ENCODE measurements around the gene CLSTN2.

Gene CLSTN2

DNA sequence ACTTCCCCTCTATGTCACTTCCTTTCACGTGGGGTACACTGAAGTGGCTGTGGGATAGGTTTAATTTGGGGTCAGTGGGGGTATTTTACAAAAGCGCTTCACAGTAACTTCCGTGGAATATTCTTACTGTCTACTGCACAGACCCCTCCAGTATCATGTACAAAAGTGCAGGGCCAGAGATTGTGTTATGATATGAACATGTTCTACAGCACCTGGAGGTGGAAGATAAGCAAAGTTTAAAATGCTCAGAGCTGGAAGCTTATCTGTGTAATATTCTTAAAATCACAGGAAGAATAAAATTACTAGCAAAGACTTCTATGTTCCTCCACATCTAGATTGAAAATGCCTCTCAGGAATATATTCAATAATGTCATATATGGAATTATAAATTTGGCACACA lies 658.8 kb downstream of the CLSTN2 start:
- Histone ChIP-seq H3K27me3 (no peaks in the 10 kb centered on the region), H3K36me3 (no peaks in the 10 kb centered on the region), H3K4me1 (peaks cover 0 to 5% (median 0%) of the 10 kb centered on the region in 4 donors), H3K27ac (no peak overlapping the region), H3K4me3 (no peak overlapping the region), H3K9me3 (no peaks in the 10 kb centered on the region)
- TF ChIP-seq, protein P1, sequence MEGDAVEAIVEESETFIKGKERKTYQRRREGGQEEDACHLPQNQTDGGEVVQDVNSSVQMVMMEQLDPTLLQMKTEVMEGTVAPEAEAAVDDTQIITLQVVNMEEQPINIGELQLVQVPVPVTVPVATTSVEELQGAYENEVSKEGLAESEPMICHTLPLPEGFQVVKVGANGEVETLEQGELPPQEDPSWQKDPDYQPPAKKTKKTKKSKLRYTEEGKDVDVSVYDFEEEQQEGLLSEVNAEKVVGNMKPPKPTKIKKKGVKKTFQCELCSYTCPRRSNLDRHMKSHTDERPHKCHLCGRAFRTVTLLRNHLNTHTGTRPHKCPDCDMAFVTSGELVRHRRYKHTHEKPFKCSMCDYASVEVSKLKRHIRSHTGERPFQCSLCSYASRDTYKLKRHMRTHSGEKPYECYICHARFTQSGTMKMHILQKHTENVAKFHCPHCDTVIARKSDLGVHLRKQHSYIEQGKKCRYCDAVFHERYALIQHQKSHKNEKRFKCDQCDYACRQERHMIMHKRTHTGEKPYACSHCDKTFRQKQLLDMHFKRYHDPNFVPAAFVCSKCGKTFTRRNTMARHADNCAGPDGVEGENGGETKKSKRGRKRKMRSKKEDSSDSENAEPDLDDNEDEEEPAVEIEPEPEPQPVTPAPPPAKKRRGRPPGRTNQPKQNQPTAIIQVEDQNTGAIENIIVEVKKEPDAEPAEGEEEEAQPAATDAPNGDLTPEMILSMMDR (IDR thresholded peaks at IDR 0.05): no peak
- DNase-seq: no peak
- intact Hi-C loops (cut with DNase I; ENCODE audit: low total_unique reads): no loop called here

- Histone ChIP-seq H3K27me3 (no peaks in the 10 kb centered on the region), H3K4me3 (no peak overlapping the region), H3K36me3 (no peaks in the 10 kb centered on the region), H3K4me1 (peaks cover 0 to 5% (median 0%) of the 10 kb centered on the region in 4 donors), H3K9me3 (no peaks in the 10 kb centered on the region), H3K27ac (no peak overlapping the region)
- DNase-seq: no peak
- intact Hi-C loops (cut with DNase I; ENCODE audit: low total_unique reads): no loop called here
- TF ChIP-seq, protein P1 (IDR thresholded peaks at IDR 0.05): no peak
Measured at GRCh38 chr3:140595295-140595694, 660.3 kb downstream of the CLSTN2 start.

DNA sequence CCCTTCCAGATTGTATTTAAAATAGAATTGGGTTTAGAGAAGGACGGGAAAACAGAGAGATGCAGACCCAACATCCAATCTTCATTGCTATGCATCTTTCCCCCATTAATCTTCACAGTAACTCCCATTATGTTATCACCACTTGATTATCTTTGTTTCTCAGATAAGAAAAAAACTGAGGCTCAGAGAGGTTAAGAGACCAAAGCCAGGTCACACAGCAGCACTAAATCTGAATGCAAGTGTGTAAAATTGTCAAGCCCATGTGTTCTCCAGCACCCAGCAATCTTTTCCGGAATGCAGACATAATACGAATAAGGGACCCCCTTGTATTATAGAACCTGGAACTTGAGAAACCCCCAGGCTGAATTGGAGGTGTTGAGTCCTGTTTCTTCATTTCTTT lies 662.4 kb downstream of the CLSTN2 start:
- Histone ChIP-seq H3K36me3 (no peaks in the 10 kb centered on the region), H3K27ac (no peak overlapping the region), H3K27me3 (no peaks in the 10 kb centered on the region), H3K4me3 (no peak overlapping the region), H3K9me3 (no peaks in the 10 kb centered on the region), H3K4me1 (peaks cover 0 to 5% (median 0%) of the 10 kb centered on the region in 4 donors)
- intact Hi-C loops (cut with DNase I; ENCODE audit: low total_unique reads): no loop called here
- TF ChIP-seq, protein P1 (IDR thresholded peaks at IDR 0.05): no peak
- no peak for DNase-seq

DNA sequence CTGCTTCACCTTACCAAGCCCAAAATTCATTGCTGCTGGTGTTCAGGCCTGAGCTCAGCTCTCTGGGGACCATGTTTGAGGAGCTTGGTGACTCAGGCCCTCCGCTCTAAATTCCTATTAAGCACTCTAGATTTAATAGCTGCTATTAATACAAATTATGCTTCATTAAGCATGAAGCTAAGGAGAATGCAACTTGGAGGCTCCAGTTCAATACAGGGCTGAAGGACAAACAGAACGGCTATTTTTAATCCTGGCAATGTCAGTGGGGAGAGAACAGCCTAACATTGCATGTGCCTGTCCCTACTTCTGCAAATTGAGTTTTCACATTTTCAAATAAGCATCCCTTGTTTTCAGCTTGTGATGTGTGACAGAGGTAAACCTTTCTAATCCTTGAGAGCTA lies 662.8 kb downstream of the CLSTN2 start:
- no peaks in the 10 kb centered on the region for H3K9me3 ChIP-seq

GRCh38 chr3:140599009-140599408 lies 664.0 kb downstream of the CLSTN2 start:
- no peak overlapping the region for H3K4me3 ChIP-seq
- no peaks in the 10 kb centered on the region for H3K36me3 ChIP-seq
- no peak overlapping the region for H3K27ac ChIP-seq
- H3K27me3 ChIP-seq: no peaks in the 10 kb centered on the region
- TF ChIP-seq, protein P1 (IDR thresholded peaks at IDR 0.05): no peak
- intact Hi-C loops (cut with DNase I; ENCODE audit: low total_unique reads): no loop called here
- peaks cover 0 to 5% (median 0%) of the 10 kb centered on the region in 4 donors for H3K4me1 ChIP-seq
- DNase-seq: no peak
- no peaks in the 10 kb centered on the region for H3K9me3 ChIP-seq

More for the DNA sequence above, 662.8 kb downstream of the CLSTN2 start:
- intact Hi-C loops (cut with DNase I; ENCODE audit: low total_unique reads): no loop called here
- no peaks in the 10 kb centered on the region for H3K27me3 ChIP-seq
- H3K4me3 ChIP-seq: no peak overlapping the region
- H3K4me1 ChIP-seq: peaks cover 0 to 5% (median 0%) of the 10 kb centered on the region in 4 donors
- no peaks in the 10 kb centered on the region for H3K36me3 ChIP-seq
- TF ChIP-seq, protein P1 (IDR thresholded peaks at IDR 0.05): no peak
- no peak for DNase-seq
- no peak overlapping the region for H3K27ac ChIP-seq

- H3K36me3 ChIP-seq: no peaks in the 10 kb centered on the region
- peaks cover 0 to 5% (median 0%) of the 10 kb centered on the region in 4 donors for H3K4me1 ChIP-seq
- no peak overlapping the region for H3K4me3 ChIP-seq
- H3K27me3 ChIP-seq: no peaks in the 10 kb centered on the region
- TF ChIP-seq, protein P1 (IDR thresholded peaks at IDR 0.05): no peak
- H3K27ac ChIP-seq: no peak overlapping the region
- intact Hi-C loops (cut with DNase I; ENCODE audit: low total_unique reads): no loop called here
- H3K9me3 ChIP-seq: no peaks in the 10 kb centered on the region
- DNase-seq: no peak
Measured at GRCh38 chr3:140599496-140599895, 664.5 kb downstream of the CLSTN2 start.

Measured in tibial artery (tissue), 4 donors.